Activated CD8-positive, alpha-beta memory T cell treated with anti-CD3 and anti-CD28 coated beads for 36 hours (primary cell): Measurements from ENCODE around the gene LY6G6D. TPM values are rescaled to one million over a fixed set of nuclear protein-coding genes. Genes with fewer than 3 reads are reported as not detected.

ENCODE experiments used
- CTCF ChIA-PET: fragments of 350-600 bp; sonication (Branson Sonifier 250); formaldehyde crosslinking; loops from one replicate; lab custom pipeline; 2021; ENCODE audit warnings: antibody characterized with exemption; lab: Charles Lee
- POLR2A ChIA-PET: fragments of 350-600 bp; sonication (Branson Sonifier 250); formaldehyde crosslinking; loops from one replicate; lab custom pipeline; 2021; ENCODE audit warnings: antibody characterized with exemption; lab: Charles Lee
- total RNA-seq, 2 experiments: library from RNA; stranded (reverse); gene quantifications; one replicate each; pipeline ENCODE4 v1.2.3, GENCODE V29; 2021

LY6G6D gene
- total RNA-seq, 2 experiments from 2014 or later, result not detected

- ChIA-PET CTCF (interaction anchor here (0.8 to 1.5 kb wide), 2 partner anchors 30 to 164 kb away, joined by 3 to 4 read pairs; partner anchors contain the start of gene ATP6V1G2), POLR2A (no interaction called here)
Measured at GRCh38 chr6:31710523-31711219, 4.5 kb upstream of the LY6G6D start.

GRCh38 chr6:31711233-31711632 is 3.9 kb upstream of the LY6G6D start:
- CTCF ChIA-PET, result interaction anchor here (1.5 kb wide), 1 partner anchor 29 kb away, joined by 3 read pairs; no protein-coding TSS in a partner anchor
- POLR2A ChIA-PET, result no interaction called here

- POLR2A ChIA-PET, result no interaction called here
Measured at GRCh38 chr6:31712296-31712695, 2.9 kb upstream of the LY6G6D start.

GRCh38 chr6:31713465-31713864 is 1.7 kb upstream of the LY6G6D start:
- CTCF ChIA-PET, result interaction anchor here (1.3 to 2.9 kb wide), 2 partner anchors 17 to 56 kb away, joined by 4 to 7 read pairs; no protein-coding TSS in a partner anchor
- POLR2A ChIA-PET, result no interaction called here

More at GRCh38 chr6:31712296-31712695, 2.9 kb upstream of the LY6G6D start:
- CTCF ChIA-PET, result no interaction called here

- POLR2A ChIA-PET, result no interaction called here
- CTCF ChIA-PET, result interaction anchor here (1.3 to 2.9 kb wide), 2 partner anchors 16 to 55 kb away, joined by 4 to 7 read pairs; no protein-coding TSS in a partner anchor
Measured at GRCh38 chr6:31713991-31714684, 1.0 kb upstream of the LY6G6D start.

- CTCF ChIA-PET, result no interaction called here
- POLR2A ChIA-PET, result no interaction called here
Measured at GRCh38 chr6:31717499-31718222, 2.5 kb downstream of the LY6G6D start.

- ChIA-PET POLR2A (no interaction called here), CTCF (no interaction called here)
Measured at GRCh38 chr6:31718265-31718664, 3.1 kb downstream of the LY6G6D start.

- ChIA-PET CTCF (interaction anchor here (0.8 kb wide), 1 partner anchor 15 kb away, joined by 3 read pairs; the partner anchor contains the start of gene ABHD16A), POLR2A (no interaction called here)
Measured at GRCh38 chr6:31719001-31719400, 3.9 kb downstream of the LY6G6D start.

- ChIA-PET CTCF (interaction anchor here (0.9 kb wide), 1 partner anchor 10 kb away, joined by 3 read pairs; no protein-coding TSS in a partner anchor), POLR2A (no interaction called here)
Measured at GRCh38 chr6:31720196-31720770, 5.1 kb downstream of the LY6G6D start.

- POLR2A ChIA-PET, result no interaction called here
Measured at GRCh38 chr6:31721351-31722020, 6.3 kb downstream of the LY6G6D start, which contains the start of gene LY6G6C. Gene LY6G6C, minus strand, starts transcription at chr6:31721746. Its CDS starts 67 bp downstream, at chr6:31721679.

GRCh38 chr6:31722173-31722572 is 7.0 kb downstream of the LY6G6D start:
- CTCF ChIA-PET, result interaction anchor here (0.6 kb wide), 1 partner anchor 195 kb away, joined by 3 read pairs; no protein-coding TSS in a partner anchor
- POLR2A ChIA-PET, result no interaction called here

More at GRCh38 chr6:31721351-31722020, 6.3 kb downstream of the LY6G6D start, which contains the start of gene LY6G6C:
- CTCF ChIA-PET, result no interaction called here

GRCh38 chr6:31723245-31723979 is 8.3 kb downstream of the LY6G6D start, which contains the start of gene MPIG6B:
Gene MPIG6B, plus strand, starts transcription at chr6:31723373. Its CDS starts 11 bp downstream, at chr6:31723384.
- CTCF ChIA-PET, result interaction anchor here (0.7 kb wide), 1 partner anchor 143 kb away, joined by 3 read pairs; no protein-coding TSS in a partner anchor

GRCh38 chr6:31723980-31724691 is 9.0 kb downstream of the LY6G6D start:
- CTCF ChIA-PET, result interaction anchor here (0.6 to 0.8 kb wide), 2 partner anchors 26 to 95 kb away, joined by 3 read pairs; no protein-coding TSS in a partner anchor

More at GRCh38 chr6:31723245-31723979, 8.3 kb downstream of the LY6G6D start, which contains the start of gene MPIG6B:
- POLR2A ChIA-PET, result no interaction called here

GRCh38 chr6:31725502-31726350 is 10.6 kb downstream of the LY6G6D start:
- POLR2A ChIA-PET, result interaction anchor here (0.5 to 0.6 kb wide), 2 partner anchors 13 to 79 kb away, joined by 3 read pairs; no protein-coding TSS in a partner anchor

More at GRCh38 chr6:31723980-31724691, 9.0 kb downstream of the LY6G6D start:
- POLR2A ChIA-PET, result no interaction called here

GRCh38 chr6:31727034-31727716 is 12.0 kb downstream of the LY6G6D start:
- CTCF ChIA-PET, result interaction anchor here (0.6 to 5.1 kb wide), 4 partner anchors 12 to 69 kb away, joined by 3 to 46 read pairs (median 12); partner anchors contain the start of genes MSH5 and VARS1
- POLR2A ChIA-PET, result no interaction called here

More at GRCh38 chr6:31725502-31726350, 10.6 kb downstream of the LY6G6D start:
- CTCF ChIA-PET, result interaction anchor here (0.7 kb wide), 1 partner anchor 65 kb away, joined by 4 read pairs; no protein-coding TSS in a partner anchor
